HEK293 (cell line): ENCODE data around the gene PPP6R1.
A peak's percentile ranks its signal among the peaks of the same experiment; 100 is the strongest.

Experiments
- CTCF ChIA-PET: fragments of 350-600 bp; formaldehyde crosslinking; extraction: SDS; loops from one replicate; lab custom pipeline; 2021; ENCODE audit warnings: antibody characterized with exemption; lab: Yijun Ruan, JAX
- POLR2A ChIA-PET: fragments of 300-600 bp; formaldehyde crosslinking; extraction: SDS; loops from one replicate; lab custom pipeline; 2020; ENCODE audit warnings: antibody characterized with exemption, inconsistent platforms; lab: Yijun Ruan, JAX
- H3K27ac ChIP-seq: fragments of 200-500 bp; sonication (Bioruptor generic); 2 replicates; pipeline ENCODE4 v1.5.1; 2014; ENCODE audit warnings: low read depth, low read length, control low read depth, inconsistent platforms; ENCODE audit errors: extremely low read depth
- H3K36me3 ChIP-seq, 2 experiments: fragments of 200-500 bp in 1 of 2; sonication (Bioruptor generic) in 1 of 2; 1 replicate in 1 of 2; 2 replicates in 1 of 2; pipeline ENCODE4 v1.5.1; 2014 to 2017; ENCODE audit warnings: inconsistent platforms in 2 of 2, low read length in 2 of 2; ENCODE audit not compliant: control insufficient read depth in 2 of 2, insufficient read depth in 1 of 2
- H3K4me1 ChIP-seq: fragments of 200-500 bp; sonication (Bioruptor generic); 2 replicates; pipeline ENCODE4 v1.5.1; 2014; ENCODE audit warnings: mild to moderate bottlenecking, low read length, inconsistent platforms; ENCODE audit not compliant: control insufficient read depth, insufficient read depth
- H3K4me3 ChIP-seq: 2 replicates; pipeline ENCODE4 v1.5.1; 2011; ENCODE audit warnings: low read depth, mild to moderate bottlenecking, control low read depth, low read length, moderate library complexity
- H3K9me3 ChIP-seq: fragments of 200-500 bp; sonication (Bioruptor generic); 2 replicates; pipeline ENCODE4 v1.5.1; 2014; ENCODE audit warnings: low read depth, low read length, inconsistent platforms; ENCODE audit not compliant: control insufficient read depth, insufficient read depth
- BCL11B ChIP-seq: fragments of 450-650 bp; formaldehyde crosslinking; IDR thresholded peaks from 2 replicates; pipeline ENCODE4 v1.5.1; 2016; ENCODE audit warnings: low read depth, missing biosample characterization, missing genetic modification characterization
- MYNN ChIP-seq: fragments of 450-650 bp; formaldehyde crosslinking; IDR thresholded peaks from 2 replicates; pipeline ENCODE4 v1.5.1; 2016; ENCODE audit warnings: missing biosample characterization, missing genetic modification characterization, borderline replicate concordance
- MZF1 ChIP-seq: fragments of 450-650 bp; formaldehyde crosslinking; IDR thresholded peaks from 2 replicates; pipeline ENCODE4 v1.5.1; 2017; ENCODE audit warnings: missing biosample characterization, missing genetic modification characterization, borderline replicate concordance
- REPIN1 ChIP-seq: fragments of 450-650 bp; formaldehyde crosslinking; IDR thresholded peaks from 2 replicates; pipeline ENCODE4 v1.5.1; 2017; ENCODE audit warnings: missing biosample characterization, missing genetic modification characterization, low read depth
- ZBTB8A ChIP-seq: fragments of 450-650 bp; formaldehyde crosslinking; IDR thresholded peaks from 2 replicates; pipeline ENCODE4 v1.5.1; 2016; ENCODE audit warnings: missing biosample characterization, missing genetic modification characterization
- ZIC2 ChIP-seq: fragments of 450-650 bp; formaldehyde crosslinking; IDR thresholded peaks from 2 replicates; pipeline ENCODE4 v1.5.1; 2016; ENCODE audit warnings: missing biosample characterization, missing genetic modification characterization
- ZNF146 ChIP-seq: fragments of 450-650 bp; formaldehyde crosslinking; IDR thresholded peaks from 2 replicates; pipeline ENCODE4 v1.5.1; 2016; ENCODE audit warnings: missing biosample characterization, missing genetic modification characterization
- ZNF148 ChIP-seq: fragments of 450-650 bp; formaldehyde crosslinking; IDR thresholded peaks from 2 replicates; pipeline ENCODE4 v1.5.0; 2017; ENCODE audit warnings: missing biosample characterization, missing genetic modification characterization, borderline replicate concordance
- ZNF202 ChIP-seq: fragments of 450-650 bp; formaldehyde crosslinking; IDR thresholded peaks from 2 replicates; pipeline ENCODE4 v1.5.1; 2016; ENCODE audit warnings: missing biosample characterization, missing genetic modification characterization, borderline replicate concordance
- ZNF248 ChIP-seq: fragments of 450-650 bp; formaldehyde crosslinking; IDR thresholded peaks from 2 replicates; pipeline ENCODE4 v1.5.1; 2017; ENCODE audit warnings: missing biosample characterization, missing genetic modification characterization
- ZNF266 ChIP-seq: fragments of 450-650 bp; formaldehyde crosslinking; IDR thresholded peaks from 2 replicates; pipeline ENCODE4 v1.5.1; 2016; ENCODE audit warnings: missing biosample characterization, missing genetic modification characterization, low read depth
- ZNF350 ChIP-seq: fragments of 450-650 bp; formaldehyde crosslinking; IDR thresholded peaks from 2 replicates; pipeline ENCODE4 v1.5.0; 2017; ENCODE audit warnings: missing biosample characterization, mild to moderate bottlenecking, missing genetic modification characterization
- ZNF76 ChIP-seq: fragments of 450-650 bp; formaldehyde crosslinking; IDR thresholded peaks from 2 replicates; pipeline ENCODE4; 2016; ENCODE audit warnings: low read depth, missing biosample characterization, missing genetic modification characterization, borderline replicate concordance
- ZNF777 ChIP-seq: fragments of 450-650 bp; formaldehyde crosslinking; IDR thresholded peaks from 2 replicates; pipeline ENCODE4 v1.5.1; 2017; ENCODE audit warnings: missing biosample characterization, missing genetic modification characterization, borderline replicate concordance
- ZNF837 ChIP-seq: fragments of 450-650 bp; formaldehyde crosslinking; IDR thresholded peaks from 2 replicates; pipeline ENCODE4 v1.5.1; 2016; ENCODE audit warnings: missing biosample characterization, missing genetic modification characterization
- ZSCAN23 ChIP-seq: fragments of 450-650 bp; formaldehyde crosslinking; IDR thresholded peaks from 2 replicates; pipeline ENCODE4 v1.5.1; 2016; ENCODE audit warnings: missing biosample characterization, missing genetic modification characterization
- TF ChIP-seq, protein P1 (sequence below): fragments of 450-650 bp; formaldehyde crosslinking; IDR thresholded peaks from 2 replicates; pipeline ENCODE4 v1.5.1; 2016; ENCODE audit warnings: missing biosample characterization, missing genetic modification characterization
- TF ChIP-seq, protein P2 (sequence below): fragments of 450-650 bp; formaldehyde crosslinking; IDR thresholded peaks from 2 replicates; pipeline ENCODE4; 2016; ENCODE audit warnings: missing biosample characterization, missing genetic modification characterization

PPP6R1 gene

GRCh38 chr19:55246462-55247451, 12.1 kb downstream of the PPP6R1 start:
- POLR2A ChIA-PET = no interaction called here
- CTCF ChIA-PET = interaction anchor here (0.6 kb wide), 2 partner anchors 30 to 1128 kb away, joined by 3 to 4 read pairs; no protein-coding TSS in a partner anchor
- TF ChIP-seq, protein P1, sequence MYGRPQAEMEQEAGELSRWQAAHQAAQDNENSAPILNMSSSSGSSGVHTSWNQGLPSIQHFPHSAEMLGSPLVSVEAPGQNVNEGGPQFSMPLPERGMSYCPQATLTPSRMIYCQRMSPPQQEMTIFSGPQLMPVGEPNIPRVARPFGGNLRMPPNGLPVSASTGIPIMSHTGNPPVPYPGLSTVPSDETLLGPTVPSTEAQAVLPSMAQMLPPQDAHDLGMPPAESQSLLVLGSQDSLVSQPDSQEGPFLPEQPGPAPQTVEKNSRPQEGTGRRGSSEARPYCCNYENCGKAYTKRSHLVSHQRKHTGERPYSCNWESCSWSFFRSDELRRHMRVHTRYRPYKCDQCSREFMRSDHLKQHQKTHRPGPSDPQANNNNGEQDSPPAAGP = no peak
- Histone ChIP-seq H3K4me1 (no peaks in the 10 kb centered on the region), H3K27ac (0 out of 2 replicates have a peak overlapping the region, but pooled peaks have one; percentile 36), H3K9me3 (no peaks in the 10 kb centered on the region), H3K36me3 (peaks cover 32 to 77% of the 10 kb centered on the region in 2 experiments; a peak in 2 of 3 replicates), H3K4me3 (no peak overlapping the region)

DNA sequence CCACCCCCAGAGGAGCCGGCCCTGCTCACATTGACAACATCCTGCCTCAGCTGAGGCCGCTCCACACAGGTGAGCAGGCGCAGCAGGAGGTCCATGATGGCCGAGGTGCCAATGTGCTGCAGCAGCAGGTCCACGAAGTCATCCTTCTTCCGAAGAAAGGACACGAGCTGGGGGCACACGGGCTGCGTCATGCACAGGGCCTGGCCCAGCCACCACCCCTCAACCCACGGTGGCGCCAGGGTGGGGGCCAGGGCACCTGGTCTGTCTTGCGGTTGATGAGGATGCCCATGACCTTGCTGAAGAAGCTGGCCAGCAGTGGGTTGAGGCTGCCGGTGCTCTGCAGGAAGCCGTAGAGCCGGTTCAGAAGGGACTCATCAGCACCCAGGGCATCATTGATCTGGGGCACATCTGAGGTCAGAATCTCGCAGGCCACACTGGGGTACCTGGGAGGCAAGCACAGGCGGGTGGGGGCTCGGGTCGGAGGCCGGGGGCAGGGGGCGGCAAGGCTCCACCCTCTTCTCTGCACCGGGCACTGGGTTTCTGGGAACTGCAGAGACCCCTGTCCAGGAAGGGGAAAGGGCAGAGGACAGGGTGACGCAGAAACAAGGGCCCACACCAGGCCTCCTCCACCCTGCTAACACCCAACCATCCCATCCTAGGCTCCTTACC, 13.4 kb downstream of the PPP6R1 start:
- Histone ChIP-seq H3K36me3 (peaks cover 32 to 82% of the 10 kb centered on the region in 2 experiments; a peak in 2 of 3 replicates), H3K4me1 (no peaks in the 10 kb centered on the region), H3K4me3 (no peak overlapping the region), H3K9me3 (no peaks in the 10 kb centered on the region), H3K27ac (no peak overlapping the region)
- POLR2A ChIA-PET = no interaction called here
- TF ChIP-seq ZNF266 (tag by site-specific recombination) = no peak
- no peak for TF ChIP-seq ZNF146 (tag by site-specific recombination)
- TF ChIP-seq ZNF76 (tag by site-specific recombination) = no peak
- TF ChIP-seq ZBTB8A (tag by site-specific recombination) = no peak
- no peak for TF ChIP-seq MYNN
- TF ChIP-seq ZNF148 = no peak
- TF ChIP-seq BCL11B (tag by site-specific recombination) = no peak
- no peak for TF ChIP-seq ZNF202 (tag by site-specific recombination)
- TF ChIP-seq ZNF248 = no peak
- no peak for TF ChIP-seq MZF1 (tag by site-specific recombination)
- TF ChIP-seq, protein P2, sequence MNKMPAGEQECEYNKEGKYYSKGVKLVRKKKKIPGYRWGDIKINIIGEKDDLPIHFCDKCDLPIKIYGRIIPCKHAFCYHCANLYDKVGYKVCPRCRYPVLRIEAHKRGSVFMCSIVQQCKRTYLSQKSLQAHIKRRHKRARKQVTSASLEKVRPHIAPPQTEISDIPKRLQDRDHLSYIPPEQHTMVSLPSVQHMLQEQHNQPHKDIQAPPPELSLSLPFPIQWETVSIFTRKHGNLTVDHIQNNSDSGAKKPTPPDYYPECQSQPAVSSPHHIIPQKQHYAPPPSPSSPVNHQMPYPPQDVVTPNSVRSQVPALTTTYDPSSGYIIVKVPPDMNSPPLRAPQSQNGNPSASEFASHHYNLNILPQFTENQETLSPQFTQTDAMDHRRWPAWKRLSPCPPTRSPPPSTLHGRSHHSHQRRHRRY (tag by site-specific recombination) = no peak
- no peak for TF ChIP-seq ZNF350 (tag by site-specific recombination)
- no peak for TF ChIP-seq ZNF837
- TF ChIP-seq ZIC2 (tag by site-specific recombination) = no peak
- TF ChIP-seq ZNF777 (tag by site-specific recombination) = no peak
- TF ChIP-seq REPIN1 (tag by site-specific recombination) = no peak
- no peak for TF ChIP-seq ZSCAN23
- CTCF ChIA-PET = no interaction called here
